Spinal cord (tissue), 10 donors: Measurements from ENCODE around the gene BCL2L11. TPM values are rescaled to one million over a fixed set of nuclear protein-coding genes. Genes with fewer than 3 reads are reported as not detected.

Source experiments
- DNase-seq, 6 donors: peaks; one replicate each; pipeline versions ENCODE4 v3.0.0 to v3.0.0-alpha.2; 2013 to 2015; ENCODE audit warnings: low spot score in 6 of 6, low read depth in 4 of 6
- H3K27ac ChIP-seq: one replicate; pipeline ENCODE4 v1.5.1; 2013; ENCODE audit warnings: low read depth, low read length, control low read depth
- H3K27me3 ChIP-seq: one replicate; pipeline ENCODE4 v1.6.1; 2013; ENCODE audit warnings: low read length; ENCODE audit not compliant: control insufficient read depth, insufficient read depth
- H3K36me3 ChIP-seq: one replicate; pipeline ENCODE4 v1.6.1; 2013; ENCODE audit warnings: low read length; ENCODE audit not compliant: control insufficient read depth, insufficient read depth
- H3K4me1 ChIP-seq: one replicate; pipeline ENCODE4 v1.6.1; 2013; ENCODE audit warnings: low read length; ENCODE audit not compliant: control insufficient read depth, insufficient read depth
- H3K4me3 ChIP-seq: one replicate; pipeline ENCODE4 v1.5.1; 2013; ENCODE audit warnings: low read depth, low read length, control low read depth
- H3K9me3 ChIP-seq: one replicate; pipeline ENCODE4 v1.6.1; 2013; ENCODE audit warnings: low read length; ENCODE audit not compliant: control insufficient read depth, insufficient read depth
- WGBS: methylation state at CpG from one replicate; pipeline ENCODE4 v1.1.5; 2013; ENCODE audit warnings: missing lambda C conversion rate; ENCODE audit not compliant: insufficient coverage; 5-methylcytosine and 5-hydroxymethylcytosine counted together
- polyA plus RNA-seq, 2 donors: library from polyadenylated mRNA; unstranded; fragments of 120-200 nt; gene quantifications; one replicate each; pipeline ENCODE4 v1.2.1, GENCODE V29; 2013; ENCODE audit not compliant: insufficient read length in 2 of 2
- total RNA-seq, 2 donors: library from RNA; depleted of rRNA in 1 of 2; stranded (reverse); fragments of 120-200 nt in 1 of 2; fragments of >200 nt in 1 of 2; gene quantifications; one replicate each; pipeline versions ENCODE4 v1.2.3 to v1.2.4, GENCODE V29; 2013 to 2014
- donor health status: healthy.

The BCL2L11 gene
- total and polyA plus RNA-seq, 4 donors = 9.7 to 17.7 (median 13.4) TPM

- 82% methylated on average over 1 of the region's 2 CpGs for WGBS
- H3K9me3 ChIP-seq = no peaks in the 10 kb centered on the region
- no peaks in the 10 kb centered on the region for H3K36me3 ChIP-seq
Measured at GRCh38 chr2:111204706-111205105, 84.0 kb downstream of the BCL2L11 start.

GRCh38 chr2:111205774-111206173 lies 85.1 kb downstream of the BCL2L11 start:
- H3K4me3 ChIP-seq = no peak overlapping the region
- no CpG with 5 or more reads among the region's 2 CpGs for WGBS
- no peaks in the 10 kb centered on the region for H3K4me1 ChIP-seq
- H3K9me3 ChIP-seq = no peaks in the 10 kb centered on the region
- no peak overlapping the region for H3K27ac ChIP-seq
- no peak for DNase-seq
- H3K27me3 ChIP-seq = no peaks in the 10 kb centered on the region
- no peaks in the 10 kb centered on the region for H3K36me3 ChIP-seq

More at GRCh38 chr2:111204706-111205105, 84.0 kb downstream of the BCL2L11 start:
- no peak overlapping the region for H3K27ac ChIP-seq
- no peak overlapping the region for H3K4me3 ChIP-seq
- H3K27me3 ChIP-seq = no peaks in the 10 kb centered on the region
- DNase-seq = no peak
- H3K4me1 ChIP-seq = no peaks in the 10 kb centered on the region

GRCh38 chr2:111207851-111208250 lies 87.1 kb downstream of the BCL2L11 start:
- Histone ChIP-seq H3K4me3 (no peak overlapping the region), H3K27ac (no peak overlapping the region), H3K27me3 (no peaks in the 10 kb centered on the region), H3K36me3 (no peaks in the 10 kb centered on the region), H3K4me1 (no peaks in the 10 kb centered on the region), H3K9me3 (no peaks in the 10 kb centered on the region)
- no peak for DNase-seq
- 100% methylated on average over 1 of the region's 1 CpG for WGBS

DNA sequence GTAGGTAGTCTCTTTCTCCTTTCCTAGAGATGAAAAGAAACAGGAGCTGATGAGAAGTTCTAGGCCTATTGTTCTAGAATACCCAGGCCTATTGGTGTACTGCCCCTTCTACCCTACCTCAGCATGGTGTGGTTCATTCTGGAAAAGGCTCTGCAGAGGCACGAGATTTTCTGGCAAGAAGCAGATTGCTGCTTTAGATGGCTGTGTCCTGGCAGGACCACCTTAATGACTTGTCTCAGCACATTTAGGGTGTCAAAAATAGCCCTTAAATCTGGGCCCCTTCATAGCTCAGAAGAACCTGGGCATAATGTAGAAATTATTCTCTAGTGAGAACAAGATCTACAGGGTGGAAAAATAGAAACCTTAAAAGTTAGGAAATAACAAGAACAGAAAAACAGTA lies 87.9 kb downstream of the BCL2L11 start:
- H3K27ac ChIP-seq = no peak overlapping the region
- no peak overlapping the region for H3K4me3 ChIP-seq
- WGBS = 83% methylated on average over 1 of the region's 1 CpG
- DNase-seq = no peak
- no peaks in the 10 kb centered on the region for H3K4me1 ChIP-seq
- H3K36me3 ChIP-seq = no peaks in the 10 kb centered on the region
- H3K9me3 ChIP-seq = no peaks in the 10 kb centered on the region
- H3K27me3 ChIP-seq = no peaks in the 10 kb centered on the region

- no CpG with 5 or more reads among the region's 1 CpG for WGBS
- DNase-seq = no peak
- H3K9me3 ChIP-seq = no peaks in the 10 kb centered on the region
Measured at GRCh38 chr2:111209045-111209514, 88.4 kb downstream of the BCL2L11 start.

DNA sequence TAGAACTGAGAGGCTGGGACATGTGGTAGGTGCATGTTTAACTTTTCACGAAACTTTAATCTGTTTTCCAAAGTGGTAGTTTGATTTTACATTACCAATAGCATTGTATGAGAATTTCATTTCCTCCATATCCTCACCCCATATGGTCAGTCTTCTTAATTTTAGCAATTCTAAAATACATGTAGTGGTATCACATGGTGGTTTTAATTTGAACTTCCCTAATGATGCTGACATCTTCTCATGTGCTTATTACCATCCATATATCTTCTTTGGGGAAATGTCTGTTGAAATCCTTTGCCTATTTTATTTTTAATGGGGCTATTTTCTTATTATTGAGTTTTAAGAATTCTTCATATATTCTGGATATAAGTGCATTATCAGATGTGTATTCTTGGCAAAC lies 89.3 kb downstream of the BCL2L11 start:
- Histone ChIP-seq H3K4me3 (no peak overlapping the region), H3K9me3 (no peaks in the 10 kb centered on the region), H3K27me3 (no peaks in the 10 kb centered on the region), H3K36me3 (no peaks in the 10 kb centered on the region), H3K27ac (no peak overlapping the region), H3K4me1 (no peaks in the 10 kb centered on the region)
- no peak for DNase-seq
- WGBS = no CpG with 5 or more reads among the region's 1 CpG

More at GRCh38 chr2:111209045-111209514, 88.4 kb downstream of the BCL2L11 start:
- Histone ChIP-seq H3K4me1 (no peaks in the 10 kb centered on the region), H3K27ac (no peak overlapping the region), H3K36me3 (no peaks in the 10 kb centered on the region), H3K27me3 (no peaks in the 10 kb centered on the region), H3K4me3 (no peak overlapping the region)

- no peaks in the 10 kb centered on the region for H3K27me3 ChIP-seq
- no peak overlapping the region for H3K4me3 ChIP-seq
- no peaks in the 10 kb centered on the region for H3K9me3 ChIP-seq
- no peaks in the 10 kb centered on the region for H3K4me1 ChIP-seq
- no peaks in the 10 kb centered on the region for H3K36me3 ChIP-seq
- no peak for DNase-seq
- H3K27ac ChIP-seq = no peak overlapping the region
Measured at GRCh38 chr2:111213877-111214276, 93.2 kb downstream of the BCL2L11 start.

GRCh38 chr2:111216811-111217652 lies 96.3 kb downstream of the BCL2L11 start:
- WGBS = 84% methylated on average over 6 of the region's 6 CpGs
- DNase-seq = no peak
- H3K9me3 ChIP-seq = no peaks in the 10 kb centered on the region
- no peaks in the 10 kb centered on the region for H3K27me3 ChIP-seq
- no peak overlapping the region for H3K4me3 ChIP-seq
- H3K36me3 ChIP-seq = no peaks in the 10 kb centered on the region
- no peak overlapping the region for H3K27ac ChIP-seq
- no peaks in the 10 kb centered on the region for H3K4me1 ChIP-seq
